Measurements from ENCODE around the gene GPR39. TPM values are rescaled to one million over a fixed set of nuclear protein-coding genes. Genes with fewer than 3 reads are reported as not detected.

GPR39 gene
- total and polyA plus RNA-seq, 2 donors (not counting 3 experiments of a cell fraction or from before 2014, with no cell fraction given), result 0.03 to 0.20 TPM

GRCh38 chr2:132419941-132420340 is 3.3 kb downstream of the GPR39 start:
- H3K9me3 ChIP-seq (replicated peaks; ENCODE audit: control insufficient read depth, insufficient read depth, low read length), result no peaks in the 10 kb centered on the region
- peaks cover 5% of the 10 kb centered on the region for H3K4me1 ChIP-seq (ENCODE audit: control insufficient read depth, extremely low read depth, insufficient read depth, low read length)

More at GRCh38 chr2:132419941-132420340, 3.3 kb downstream of the GPR39 start:
- no peak overlapping the region for H3K27ac ChIP-seq (ENCODE audit: insufficient read depth, low read depth, low read length)
- no peaks in the 10 kb centered on the region for H3K79me2 ChIP-seq (ENCODE audit: control insufficient read depth, insufficient read depth, low read length)
- no TSS peak for BruUV-seq (replicated peaks)
- no peak for DNase-seq (ENCODE audit: low read depth, low spot score)
- TF ChIP-seq CTCF (IDR thresholded peaks at IDR 0.05; ENCODE audit: extremely low read depth in 1 of 2, insufficient read depth in 1 of 2, low read depth in 1 of 2, low read length in 2 of 2), result no peak
- no peak for TF ChIP-seq MYC (IDR thresholded peaks at IDR 0.05; ENCODE audit: low read depth, low read length)
- no peak for TF ChIP-seq POLR2A (IDR thresholded peaks at IDR 0.05; ENCODE audit: low read depth, low read length)
- TF ChIP-seq JUN (IDR thresholded peaks at IDR 0.05; ENCODE audit: borderline replicate concordance, insufficient read depth, insufficient read length, low read depth), result no peak
- TF ChIP-seq EZH2 (IDR thresholded peaks at IDR 0.05; ENCODE audit: borderline replicate concordance, low read depth, low read length, severe bottlenecking), result no peak
- TF ChIP-seq FOS (IDR thresholded peaks at IDR 0.05; ENCODE audit: borderline replicate concordance, insufficient read depth, low read length), result no peak
- TF ChIP-seq GATA2 (IDR thresholded peaks at IDR 0.05; ENCODE audit: insufficient read depth, insufficient read length, low read depth, low read length), result no peak
- no peak for TF ChIP-seq POLR2AphosphoS5 (IDR thresholded peaks at IDR 0.05; ENCODE audit: insufficient read depth, low read depth, low read length)
- H3K36me3 ChIP-seq (ENCODE audit: control insufficient read depth in 2 of 2, extremely low read depth in 1 of 2, insufficient read depth in 2 of 2, low read length in 2 of 2), result no peaks in the 10 kb centered on the region
- H4K20me1 ChIP-seq (replicated peaks; ENCODE audit: control insufficient read depth, extremely low read depth, insufficient read depth, low read length), result no peaks in the 10 kb centered on the region
- H3K9ac ChIP-seq (replicated peaks; ENCODE audit: extremely low read depth, insufficient read depth, low read length), result no peak overlapping the region
- intact Hi-C loops (cut with micrococcal nuclease), result no loop called here
- H3K4me2 ChIP-seq (ENCODE audit: insufficient read depth, low read length), result no peak overlapping the region
- H3K4me3 ChIP-seq (replicated peaks in 1 of 3; ENCODE audit: insufficient read depth in 1 of 3, low read depth in 1 of 3, low read length in 3 of 3), result no peak overlapping the region
- no peaks in the 10 kb centered on the region for H3K9me1 ChIP-seq (replicated peaks; ENCODE audit: control insufficient read depth, extremely low read depth, insufficient read depth, low read length)
- dilution Hi-C loops (cut with MboI; ENCODE audit: extremely low pct_ligation_motif_present, low sequenced_read_pairs), result no loop called here
- H2AFZ ChIP-seq (ENCODE audit: low read depth, low read length), result no peak overlapping the region
- H3K27me3 ChIP-seq (ENCODE audit: control insufficient read depth in 2 of 2, insufficient read depth in 2 of 2, low read length in 2 of 2), result no peaks in the 10 kb centered on the region
- POLR2A ChIA-PET, result no interaction called here
- no peak for FAIRE-seq
- CTCF ChIA-PET, result interaction anchor here (0.9 kb wide), 1 partner anchor 752 kb away, joined by 3 read pairs; no protein-coding TSS in a partner anchor
